Measurements from ENCODE around the gene PDZRN3.

Gene PDZRN3

GRCh38 chr3:73415118-73415517 is 209.6 kb downstream of the PDZRN3 start:
- DNase-seq (ENCODE audit: low read depth) = no peak

GRCh38 chr3:73413619-73414018 is 211.1 kb downstream of the PDZRN3 start:
- DNase-seq (ENCODE audit: low read depth) = no peak

DNA sequence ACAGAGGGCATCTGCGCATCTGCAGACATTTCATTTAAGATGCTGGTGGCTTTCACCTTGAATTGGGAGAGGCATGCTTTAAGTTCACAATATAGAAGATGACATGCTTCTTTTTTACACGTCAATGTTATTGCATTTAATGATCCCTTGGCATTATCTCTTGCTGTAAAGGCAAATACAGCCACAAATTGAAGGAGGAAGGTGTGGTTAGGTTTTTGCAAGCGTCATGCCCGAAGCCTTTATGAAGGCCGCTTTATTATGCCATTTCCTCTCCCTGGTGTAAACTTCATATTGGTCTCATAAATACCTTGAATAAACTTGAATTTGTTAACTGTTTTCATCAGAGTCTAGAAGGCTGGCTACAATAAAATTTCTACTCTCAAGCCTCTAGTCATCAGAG is 212.7 kb downstream of the PDZRN3 start:
- no peak for DNase-seq (ENCODE audit: low read depth)

- no peak for DNase-seq (ENCODE audit: low read depth)
Measured at GRCh38 chr3:73411545-73411944, 213.2 kb downstream of the PDZRN3 start.

DNA sequence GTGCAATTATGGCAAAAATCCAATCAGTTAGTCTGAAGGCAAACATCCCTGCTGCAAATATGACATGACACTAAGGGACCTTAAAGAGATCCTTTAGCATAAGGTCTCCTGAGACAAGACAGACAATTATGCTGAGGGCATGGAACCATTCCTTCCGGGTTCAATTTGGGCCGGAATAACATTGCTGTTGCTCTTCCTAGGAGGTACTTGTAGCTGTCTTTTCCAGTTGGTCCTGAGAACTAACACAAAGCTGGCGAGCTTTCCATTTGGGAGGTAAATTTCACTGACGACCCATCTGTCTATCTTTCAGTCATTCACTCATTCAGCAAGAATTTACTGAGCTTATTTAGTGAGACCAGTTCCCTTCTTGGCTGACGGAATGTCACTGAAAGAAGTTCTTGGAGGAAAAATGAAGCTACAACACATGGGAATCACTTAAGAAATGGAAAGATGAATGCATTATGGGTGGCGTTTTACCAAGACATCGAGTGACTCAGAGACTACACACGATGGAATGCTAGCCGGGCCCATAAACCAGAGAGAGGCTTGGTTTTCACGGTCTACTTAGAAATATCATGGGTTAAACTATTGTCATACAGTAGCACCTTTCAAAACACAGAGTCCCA is 215.5 kb downstream of the PDZRN3 start:
- peak; percentile 63 for DNase-seq (ENCODE audit: low read depth)

- DNase-seq (ENCODE audit: low read depth) = no peak
Measured at GRCh38 chr3:73408634-73409033, 216.1 kb downstream of the PDZRN3 start.

DNA sequence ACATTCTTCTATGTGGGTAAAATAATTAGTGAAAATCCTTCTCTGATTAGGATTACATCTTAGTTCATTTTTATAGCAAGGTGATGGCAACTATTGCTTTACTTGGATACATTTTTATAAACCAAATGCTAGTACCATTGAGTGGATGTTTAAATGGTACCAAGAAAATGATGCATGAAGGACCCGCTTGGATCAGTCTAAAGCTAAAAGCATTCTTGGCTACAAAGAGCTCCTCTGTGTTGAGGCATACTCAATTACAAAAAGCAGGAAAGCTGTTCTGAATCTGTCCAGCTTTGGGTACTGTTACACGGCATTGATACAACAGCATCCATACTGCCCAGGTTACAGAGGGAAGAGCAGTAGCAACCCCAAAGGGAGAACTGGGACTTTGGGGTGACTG is 217.2 kb downstream of the PDZRN3 start:
- DNase-seq (ENCODE audit: low read depth) = no peak

- no peak for DNase-seq (ENCODE audit: low read depth)
Measured at GRCh38 chr3:73405853-73406252, 218.9 kb downstream of the PDZRN3 start.

- no peak for DNase-seq (ENCODE audit: low read depth)
Measured at GRCh38 chr3:73405000-73405399, 219.7 kb downstream of the PDZRN3 start.

- DNase-seq (ENCODE audit: low read depth) = no peak
Measured at GRCh38 chr3:73404435-73404834, 220.3 kb downstream of the PDZRN3 start.

DNA sequence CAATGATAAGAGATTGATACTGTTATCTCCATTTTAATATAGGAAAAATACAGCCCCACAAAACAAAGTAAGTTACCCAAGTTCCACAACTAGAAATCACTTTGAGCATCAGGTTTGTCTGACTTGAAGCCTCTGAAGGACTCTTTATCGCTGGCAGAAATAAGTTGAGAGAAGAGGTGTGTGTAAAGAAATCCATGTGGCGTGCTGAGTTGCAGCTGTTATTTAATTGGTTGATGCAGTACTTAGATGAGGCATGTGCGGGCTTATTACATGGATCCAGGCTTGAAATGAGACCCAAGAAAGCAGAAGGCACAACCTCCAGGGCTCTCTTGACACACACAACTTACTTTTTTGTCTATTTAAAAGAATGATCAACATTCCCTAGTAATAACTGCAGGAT is 221.3 kb downstream of the PDZRN3 start:
- DNase-seq (ENCODE audit: low read depth) = no peak

GRCh38 chr3:73401616-73402279 is 223.0 kb downstream of the PDZRN3 start:
- DNase-seq (ENCODE audit: low read depth) = no peak

GRCh38 chr3:73401059-73401458 is 223.7 kb downstream of the PDZRN3 start:
- no peak for DNase-seq (ENCODE audit: low read depth)

GRCh38 chr3:73399666-73400253 is 225.0 kb downstream of the PDZRN3 start:
- DNase-seq (ENCODE audit: low read depth) = no peak

DNA sequence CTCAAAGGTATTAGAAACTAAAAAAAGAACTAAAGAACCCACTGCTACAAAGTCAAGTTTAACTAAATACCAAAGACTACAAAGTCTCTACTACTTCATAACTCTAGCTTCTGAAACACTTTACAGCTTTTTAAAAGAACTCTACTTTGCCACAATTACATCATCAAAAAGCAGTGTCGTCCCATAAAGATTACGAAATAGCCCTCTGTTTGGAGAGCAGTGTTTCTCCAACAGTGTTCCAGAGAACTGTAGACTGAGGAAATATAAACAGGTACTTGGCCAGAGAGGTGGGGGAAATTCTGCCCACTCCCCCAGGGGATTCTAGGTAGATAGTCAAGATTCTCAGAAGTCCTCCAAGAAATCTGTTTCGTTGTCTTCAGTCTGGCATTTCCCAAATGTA is 225.6 kb downstream of the PDZRN3 start:
- no peak for DNase-seq (ENCODE audit: low read depth)

DNA sequence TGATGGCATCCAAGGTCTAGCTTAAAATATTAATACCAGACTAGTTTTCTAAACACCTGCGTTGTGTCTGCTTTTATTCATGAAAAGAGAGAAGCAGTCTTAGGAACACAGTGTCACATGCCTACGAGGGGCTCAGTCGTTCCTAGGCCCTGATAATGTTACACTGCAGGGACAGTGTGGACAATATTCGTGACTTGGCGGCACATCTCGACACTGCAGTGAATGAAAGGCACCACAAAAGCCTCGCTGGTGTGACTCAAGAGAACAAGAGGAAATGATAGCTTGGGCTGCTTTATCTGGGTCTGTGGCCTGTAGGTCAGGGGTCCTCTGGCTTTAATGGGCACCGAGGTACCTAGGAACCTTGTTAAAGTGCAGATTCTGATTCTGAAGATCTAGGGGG is 226.7 kb downstream of the PDZRN3 start:
- DNase-seq (ENCODE audit: low read depth) = no peak

DNA sequence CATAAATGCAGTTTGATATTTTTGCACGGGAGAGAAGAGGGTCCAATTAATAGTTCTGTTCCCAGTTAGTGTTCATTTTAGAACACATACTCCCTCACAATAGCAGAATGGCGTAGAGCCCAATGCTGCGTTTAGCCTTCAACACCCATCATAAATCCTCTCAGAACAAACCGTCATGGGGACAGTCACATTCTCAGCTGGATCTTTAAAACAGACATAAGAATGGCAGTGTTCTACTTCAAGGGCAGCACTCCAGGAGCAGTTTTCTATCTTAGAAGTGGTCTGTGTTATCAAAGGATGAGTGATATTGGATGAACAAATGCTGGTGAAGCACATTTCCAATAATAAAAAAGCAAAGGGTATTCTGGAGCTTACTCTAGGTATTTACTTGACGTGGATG is 230.5 kb downstream of the PDZRN3 start:
- DNase-seq (ENCODE audit: low read depth) = no peak

DNA sequence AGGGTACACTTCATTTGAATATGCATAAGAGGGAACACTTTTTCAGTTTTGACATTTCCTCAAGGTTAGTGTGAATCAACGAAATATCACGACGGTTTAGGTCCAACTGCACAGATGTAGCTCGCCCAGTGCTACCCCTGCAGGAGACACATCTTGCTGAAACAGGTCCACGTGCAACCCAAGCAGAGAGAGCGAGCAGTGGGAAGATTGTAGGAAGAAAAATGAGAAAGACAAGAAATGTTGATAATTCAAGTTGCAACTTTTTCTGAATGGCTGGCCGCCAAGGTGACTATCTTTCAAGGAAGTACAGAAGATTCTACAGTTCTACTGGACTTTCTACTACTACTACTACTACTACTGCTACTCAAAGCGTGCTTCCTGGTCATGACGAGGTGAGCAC is 231.7 kb downstream of the PDZRN3 start:
- DNase-seq (ENCODE audit: low read depth) = no peak

DNA sequence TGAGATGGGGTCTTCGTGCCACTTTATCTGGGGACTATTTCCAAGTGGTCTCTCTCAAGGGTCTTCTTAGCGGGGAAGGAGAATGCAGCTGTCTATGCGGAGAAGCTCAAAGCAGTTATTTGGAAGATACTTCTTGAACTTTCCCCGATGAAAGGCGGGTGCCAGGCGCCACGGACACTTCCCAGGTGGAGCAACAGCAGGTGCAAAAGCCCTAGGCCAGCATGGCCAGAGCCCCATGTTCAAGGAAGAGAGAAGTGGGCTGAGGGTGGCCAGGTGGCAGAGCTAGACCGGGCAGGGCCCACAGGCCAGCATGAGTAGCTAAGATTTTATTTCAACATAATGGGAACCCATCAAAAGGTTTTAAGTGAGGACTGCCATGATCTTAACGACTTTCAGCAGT is 232.8 kb downstream of the PDZRN3 start:
- no peak for DNase-seq (ENCODE audit: low read depth)

DNA sequence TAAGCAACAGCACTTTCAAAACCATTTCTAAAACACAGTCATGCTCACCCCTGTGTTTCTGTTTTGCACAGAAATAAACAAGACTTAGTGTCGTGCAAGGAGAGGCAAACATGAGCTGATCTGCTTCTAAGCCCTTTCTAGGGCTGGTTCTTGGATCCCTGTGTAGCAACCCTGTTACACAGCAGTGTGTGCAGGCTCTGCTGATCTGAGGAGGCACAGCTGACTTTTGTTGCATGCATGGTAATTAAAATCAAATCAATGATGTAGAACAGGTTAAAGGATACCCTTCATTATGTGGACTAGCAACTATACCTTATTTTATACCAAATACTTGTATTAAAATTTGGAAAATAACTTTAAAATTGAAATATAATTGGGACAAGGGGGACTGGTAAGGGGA is 234.8 kb downstream of the PDZRN3 start:
- no peak for DNase-seq (ENCODE audit: low read depth)

GRCh38 chr3:73389117-73389813 is 235.5 kb downstream of the PDZRN3 start:
- no peak for DNase-seq (ENCODE audit: low read depth)

GRCh38 chr3:73385568-73385967 is 239.2 kb downstream of the PDZRN3 start:
- DNase-seq (ENCODE audit: low read depth) = no peak
